HepG2 (cell line): ENCODE data around the gene PCSK7. TPM values are rescaled to one million over a fixed set of nuclear protein-coding genes. Genes with fewer than 3 reads are reported as not detected.

ENCODE experiments used
- HOXA3 ChIP-seq: sonication (generic); formaldehyde crosslinking; IDR thresholded peaks from 2 replicates; pipeline ENCODE4 v1.5.0; 2020; ENCODE audit warnings: missing genetic modification reagents
- MXD3 ChIP-seq: IDR thresholded peaks from 2 replicates; pipeline ENCODE4 v1.6.1; 2016; ENCODE audit warnings: mild to moderate bottlenecking, missing biosample characterization, missing genetic modification reagents
- MYC ChIP-seq: sonication (generic); formaldehyde crosslinking; IDR thresholded peaks from 2 replicates; pipeline ENCODE4 v1.9.0; 2021; ENCODE audit warnings: missing genetic modification reagents, borderline replicate concordance
- USF2 ChIP-seq, 2 experiments: sonication (generic) in 1 of 2; formaldehyde crosslinking in 1 of 2; IDR thresholded peaks; 2 replicates each; pipeline versions ENCODE4 v1.5.1 to v1.6.1; 2011 to 2020; ENCODE audit warnings: borderline replicate concordance in 1 of 2, low read depth in 1 of 2, low read length in 1 of 2, mild to moderate bottlenecking in 1 of 2, missing genetic modification reagents in 1 of 2, moderate library complexity in 1 of 2
- YEATS2 ChIP-seq: sonication (generic); formaldehyde crosslinking; IDR thresholded peaks from 2 replicates; pipeline ENCODE4 v1.4.0; 2020; ENCODE audit warnings: missing genetic modification reagents, borderline replicate concordance
- YEATS4 ChIP-seq: sonication (generic); formaldehyde crosslinking; IDR thresholded peaks from 2 replicates; pipeline ENCODE4 v1.4.0; 2020; ENCODE audit warnings: missing genetic modification reagents, borderline replicate concordance
- ZBTB44 ChIP-seq: sonication (generic); formaldehyde crosslinking; IDR thresholded peaks from 2 replicates; pipeline ENCODE4 v1.4.0; 2020; ENCODE audit warnings: missing genetic modification reagents
- ZBTB46 ChIP-seq: sonication (generic); formaldehyde crosslinking; IDR thresholded peaks from 2 replicates; pipeline ENCODE4 v1.4.0; 2020; ENCODE audit warnings: mild to moderate bottlenecking, missing genetic modification reagents, borderline replicate concordance
- ZHX2 ChIP-seq, 2 experiments: sonication (generic) in 1 of 2; formaldehyde crosslinking in 1 of 2; IDR thresholded peaks; 2 replicates each; pipeline versions ENCODE4 v1.6.1 to v1.9.0; 2014 to 2022; ENCODE audit warnings: antibody characterized with exemption in 1 of 2, borderline replicate concordance in 1 of 2, inconsistent platforms in 1 of 2, low read depth in 1 of 2, missing genetic modification reagents in 1 of 2
- ZNF224 ChIP-seq: sonication (generic); formaldehyde crosslinking; IDR thresholded peaks from 2 replicates; pipeline ENCODE4 v1.5.0; 2020; ENCODE audit warnings: mild to moderate bottlenecking, missing genetic modification reagents
- ZNF225 ChIP-seq: sonication (generic); formaldehyde crosslinking; IDR thresholded peaks from 2 replicates; pipeline ENCODE4 v1.4.0; 2020; ENCODE audit warnings: mild to moderate bottlenecking, missing genetic modification reagents
- ZNF367 ChIP-seq: sonication (generic); formaldehyde crosslinking; IDR thresholded peaks from 2 replicates; pipeline ENCODE4 v1.4.0; 2020; ENCODE audit warnings: missing genetic modification reagents, borderline replicate concordance
- ZSCAN31 ChIP-seq: sonication (generic); formaldehyde crosslinking; IDR thresholded peaks from 2 replicates; pipeline ENCODE4 v1.5.0; 2020; ENCODE audit warnings: low read depth, mild to moderate bottlenecking, missing genetic modification reagents
- polyA plus RNA-seq, 8 experiments: library from polyadenylated mRNA; depleted of rRNA in 3 of 8; stranded (reverse) in 7 of 8; unstranded in 1 of 8; fragments of >200 nt; fragmentation: Illumina TruSeq in 4 of 8; extraction: Trizol in 4 of 8; gene quantifications; 2 replicates each; pipeline versions ENCODE4 v1.2.1 to v1.2.3, GENCODE V29; 2011 to 2016; ENCODE audit warnings: low read depth in 4 of 8, missing spikeins in 1 of 8, mixed read lengths in 1 of 8; ENCODE audit not compliant: insufficient read depth in 1 of 8
- total RNA-seq, 5 experiments: library from RNA; depleted of rRNA; stranded (reverse); fragments of >200 nt; fragmentation: Illumina TruSeq; extraction: Trizol; gene quantifications; 2 replicates each; pipeline ENCODE4 v1.2.3, GENCODE V29; 2016; ENCODE audit warnings: low read depth in 1 of 5

PCSK7 gene
- total and polyA plus RNA-seq, 2 of the 13 experiments (the other 11 are each of a cell fraction or from before 2014, with no cell fraction given) = 13.4 to 13.8 TPM

GRCh38 chr11:117179048-117179999, 52.5 kb downstream of the PCSK7 start (continued):
- TF ChIP-seq ZHX2 (IDR thresholded peaks at IDR 0.05; ENCODE audit: low read depth) (no peak), ZHX2 (CRISPR knock-in tag; IDR thresholded peaks at IDR 0.05; ENCODE audit: borderline replicate concordance) (no peak), ZNF224 (no peak), YEATS4 (CRISPR knock-in tag) (peak; percentile 36; the same call in 1 of the 2 replicates), ZBTB46 (CRISPR knock-in tag) (no peak), HOXA3 (CRISPR knock-in tag) (peak; percentile 11; the same call in 1 of the 2 replicates), ZNF225 (CRISPR knock-in tag) (peak; percentile 68; the same call in 1 of the 2 replicates), ZBTB44 (no peak), ZNF367 (CRISPR knock-in tag) (no peak), ZSCAN31 (CRISPR knock-in tag) (no peak; the same call in 1 of the 2 replicates), MYC (0 out of 2 replicates have a peak, but pooled peaks have one; percentile 11), MXD3 (CRISPR knock-in tag) (no peak; the same call in 1 of the 2 replicates), YEATS2 (CRISPR knock-in tag) (no peak), USF2 (IDR thresholded peaks at IDR 0.05; ENCODE audit: low read depth, low read length) (no peak), USF2 (CRISPR knock-in tag; IDR thresholded peaks at IDR 0.05; ENCODE audit: borderline replicate concordance) (no peak)
